EL (cell line): ENCODE data around the gene TASL.
"Not testable (repeated sequence)": the region's sequence is repeated elsewhere in the genome, so short reads cannot be mapped to it uniquely, and the experiment has no call there.

Experiments
- DNase-seq: peaks from one replicate; pipeline ENCODE4 v3.0.0-alpha.2; 2016

The TASL gene

GRCh38 chrX:30577362-30577991, at the start of gene TASL:
TSS of gene TASL (minus strand) at chrX:30577766. CDS start at chrX:30560355, 17,411 bp downstream.
- no peak for DNase-seq

- DNase-seq = no peak
Measured at GRCh38 chrX:30626402-30626801, 48.8 kb upstream of the TASL start.

GRCh38 chrX:30622361-30622760, 44.8 kb upstream of the TASL start:
- DNase-seq = no peak

GRCh38 chrX:30620980-30621618, 43.5 kb upstream of the TASL start:
- DNase-seq = peak; percentile 74

GRCh38 chrX:30620125-30620524, 42.6 kb upstream of the TASL start:
- DNase-seq = no peak

- no peak for DNase-seq
Measured at GRCh38 chrX:30618160-30618765, 40.7 kb upstream of the TASL start.

- DNase-seq = peak; percentile 34
Measured at GRCh38 chrX:30615229-30615628, 37.7 kb upstream of the TASL start.

- DNase-seq = no peak
Measured at GRCh38 chrX:30613721-30614120, 36.2 kb upstream of the TASL start.

GRCh38 chrX:30612250-30612655, 34.7 kb upstream of the TASL start:
- no peak for DNase-seq

GRCh38 chrX:30610026-30610425, 32.5 kb upstream of the TASL start:
- DNase-seq = no peak

- no peak for DNase-seq
Measured at GRCh38 chrX:30607155-30607554, 29.6 kb upstream of the TASL start.

GRCh38 chrX:30600269-30601176, 23.0 kb upstream of the TASL start:
- DNase-seq = not testable (repeated sequence)

GRCh38 chrX:30597216-30598012, 19.8 kb upstream of the TASL start:
- no peak for DNase-seq

GRCh38 chrX:30593440-30594200, 16.1 kb upstream of the TASL start:
- DNase-seq = no peak

- DNase-seq = no peak
Measured at GRCh38 chrX:30592831-30593230, 15.3 kb upstream of the TASL start.

GRCh38 chrX:30590368-30590767, 12.8 kb upstream of the TASL start:
- no peak for DNase-seq

GRCh38 chrX:30589146-30589888, 11.8 kb upstream of the TASL start:
- DNase-seq = no peak

GRCh38 chrX:30586516-30586915, 8.9 kb upstream of the TASL start:
- DNase-seq = no peak

- no peak for DNase-seq
Measured at GRCh38 chrX:30582664-30583063, 5.1 kb upstream of the TASL start.

GRCh38 chrX:30580641-30581040, 3.1 kb upstream of the TASL start:
- DNase-seq = peak; percentile 1

- DNase-seq = no peak
Measured at GRCh38 chrX:30576881-30577280, 685 bp downstream of the TASL start.
